Fibroblast of mammary gland (primary cell): ENCODE data around the gene TBRG4.

Experiments used
- DNase-seq: peaks from one replicate; pipeline ENCODE4 v3.0.0-alpha.2; 2010; ENCODE audit warnings: low read depth
- H3K4me3 ChIP-seq: 2 replicates; pipeline ENCODE4 v1.5.1; 2011; ENCODE audit warnings: low read depth, mild to moderate bottlenecking, low read length, moderate library complexity; ENCODE audit not compliant: control insufficient read depth
- CTCF ChIP-seq: conservative IDR thresholded peaks from 2 replicates; pipeline ENCODE4 v1.5.1; 2011; ENCODE audit warnings: low read depth, low read length, inconsistent platforms; ENCODE audit not compliant: control insufficient read depth, insufficient read depth

TBRG4 gene

DNA sequence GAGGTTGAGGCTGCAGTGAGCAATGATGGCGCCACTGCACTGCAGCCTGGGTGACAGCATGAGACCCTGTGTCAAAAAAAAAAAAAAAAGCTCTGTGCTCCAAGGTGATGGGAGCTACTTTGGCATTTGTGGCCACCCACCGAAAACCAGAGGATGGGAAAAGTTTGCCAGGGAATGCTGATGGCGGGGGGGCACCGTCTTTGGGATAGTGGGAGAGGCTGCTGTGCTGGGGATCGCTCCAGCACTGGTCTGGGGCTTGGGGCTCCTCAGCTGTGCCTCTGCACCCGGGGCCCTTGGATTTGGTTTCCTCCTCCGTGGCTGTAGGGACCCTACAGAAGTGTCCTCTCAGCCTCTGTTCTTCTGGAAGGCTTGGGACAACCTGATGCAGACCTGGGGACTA is 34.4 kb upstream of the TBRG4 start:
- TF ChIP-seq CTCF = no peak
- H3K4me3 ChIP-seq = no peak overlapping the region
- DNase-seq = no peak

DNA sequence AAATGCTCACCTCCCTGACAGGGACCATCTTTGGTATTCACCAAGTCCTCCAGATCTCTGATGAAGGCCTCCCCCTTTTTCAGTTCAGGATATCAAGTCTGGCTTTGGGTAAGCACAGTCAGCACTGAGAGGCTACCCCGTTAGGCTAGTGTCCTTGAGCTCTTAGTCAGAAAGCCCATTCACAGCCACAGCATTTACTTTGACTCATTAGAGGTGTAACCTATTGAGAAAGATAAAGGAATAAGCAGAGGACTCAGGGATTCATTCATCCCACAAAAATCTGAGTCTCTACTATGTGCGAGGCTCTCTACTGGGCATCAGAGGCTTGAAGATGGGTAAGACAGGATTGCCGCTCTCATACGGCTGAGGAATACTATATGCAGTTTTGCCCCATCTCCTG is 32.1 kb upstream of the TBRG4 start:
- H3K4me3 ChIP-seq = no peak overlapping the region
- no peak for TF ChIP-seq CTCF
- DNase-seq = peak; percentile 39

GRCh38 chr7:45140827-45141226 is 29.3 kb upstream of the TBRG4 start:
- no peak overlapping the region for H3K4me3 ChIP-seq
- no peak for DNase-seq
- TF ChIP-seq CTCF = no peak

DNA sequence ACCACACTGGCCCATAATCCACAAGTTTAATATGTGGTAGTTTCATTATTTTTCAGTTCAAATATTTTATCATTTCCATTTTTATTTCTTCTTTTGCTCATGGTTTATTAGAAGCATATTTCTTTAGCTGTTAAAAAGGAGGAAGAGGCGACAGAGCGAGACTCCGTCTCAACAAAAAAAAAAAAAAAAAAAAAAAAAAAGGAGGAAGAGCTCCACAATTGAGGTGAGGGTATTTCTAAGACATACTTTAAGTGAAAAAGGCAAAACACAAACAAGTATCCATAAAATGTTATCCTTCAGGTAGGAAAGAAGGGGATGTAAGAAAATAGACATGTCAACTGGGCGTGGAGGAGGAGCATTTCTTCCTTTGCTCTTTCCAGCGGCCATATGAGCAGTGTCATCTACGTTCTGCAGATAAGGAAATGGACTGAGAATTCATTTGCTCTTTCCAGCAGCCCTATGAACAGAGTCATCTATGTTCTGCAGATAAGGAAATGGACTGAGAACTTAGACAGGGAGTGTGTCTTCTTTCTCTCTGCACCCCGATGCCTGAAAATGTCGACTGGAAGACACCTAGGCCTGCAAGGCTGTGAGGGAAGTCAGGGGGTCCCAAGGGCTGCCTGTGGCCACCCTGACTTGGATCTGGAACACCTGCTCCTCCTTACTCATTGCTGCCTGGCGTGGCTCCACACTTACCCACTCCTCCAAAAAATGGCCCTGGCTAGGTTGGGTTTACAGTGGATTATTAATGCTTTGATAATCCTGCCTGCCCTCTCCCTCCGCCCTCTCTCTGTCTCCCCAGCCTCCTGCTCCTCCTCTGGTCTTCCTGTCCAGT is 27.2 kb upstream of the TBRG4 start:
- no peak for TF ChIP-seq CTCF
- H3K4me3 ChIP-seq = no peak overlapping the region
- DNase-seq = no peak

- DNase-seq = peak; percentile 82
- peak; percentile 96 for TF ChIP-seq CTCF
- no peak overlapping the region for H3K4me3 ChIP-seq
Observed at GRCh38 chr7:45136106-45137060, 24.9 kb upstream of the TBRG4 start.

GRCh38 chr7:45133877-45134276 is 22.4 kb upstream of the TBRG4 start:
- H3K4me3 ChIP-seq = no peak overlapping the region
- no peak for TF ChIP-seq CTCF
- no peak for DNase-seq
